Fibroblast of pulmonary artery (primary cell): ENCODE measurements around the gene CRTAC1.

Experiments used
- DNase-seq: peaks from one replicate; pipeline ENCODE4 v3.0.0-alpha.2; 2010; ENCODE audit warnings: low read depth
- H3K4me3 ChIP-seq: replicated peaks from 2 replicates; pipeline ENCODE4 v1.5.1; 2011; ENCODE audit warnings: low read depth, mild to moderate bottlenecking, control low read depth, low read length, moderate library complexity
- CTCF ChIP-seq: IDR thresholded peaks from 2 replicates; pipeline ENCODE4 v1.5.1; 2011; ENCODE audit warnings: mild to moderate bottlenecking, control low read depth, low read length, inconsistent platforms; ENCODE audit errors: missing control alignments

The CRTAC1 gene

GRCh38 chr10:98010939-98011685 is 19.3 kb downstream of the CRTAC1 start:
- no peak for DNase-seq
- H3K4me3 ChIP-seq = no peak overlapping the region
- no peak for TF ChIP-seq CTCF

- DNase-seq = no peak
- no peak overlapping the region for H3K4me3 ChIP-seq
- no peak for TF ChIP-seq CTCF
These were observed 24.2 kb downstream of the CRTAC1 start for GRCh38 chr10:98006266-98006665.

- H3K4me3 ChIP-seq = no peak overlapping the region
- TF ChIP-seq CTCF = no peak
- no peak for DNase-seq
These were observed 28.7 kb downstream of the CRTAC1 start for GRCh38 chr10:98001736-98002135.

GRCh38 chr10:98000346-98000745 is 30.1 kb downstream of the CRTAC1 start:
- no peak overlapping the region for H3K4me3 ChIP-seq
- no peak for DNase-seq
- TF ChIP-seq CTCF = no peak

- no peak for TF ChIP-seq CTCF
These were observed 30.5 kb downstream of the CRTAC1 start for GRCh38 chr10:97999923-98000248.

GRCh38 chr10:97999066-97999922 is 31.1 kb downstream of the CRTAC1 start:
- no peak overlapping the region for H3K4me3 ChIP-seq
- DNase-seq = no peak
- no peak for TF ChIP-seq CTCF

More at GRCh38 chr10:97999923-98000248, 30.5 kb downstream of the CRTAC1 start:
- no peak overlapping the region for H3K4me3 ChIP-seq
- DNase-seq = no peak
